ENCODE results near the gene ROCK2.
"Not testable (repeated sequence)": the region's sequence is repeated elsewhere in the genome, so short reads cannot be mapped to it uniquely, and the experiment has no call there.

Gene ROCK2

DNA sequence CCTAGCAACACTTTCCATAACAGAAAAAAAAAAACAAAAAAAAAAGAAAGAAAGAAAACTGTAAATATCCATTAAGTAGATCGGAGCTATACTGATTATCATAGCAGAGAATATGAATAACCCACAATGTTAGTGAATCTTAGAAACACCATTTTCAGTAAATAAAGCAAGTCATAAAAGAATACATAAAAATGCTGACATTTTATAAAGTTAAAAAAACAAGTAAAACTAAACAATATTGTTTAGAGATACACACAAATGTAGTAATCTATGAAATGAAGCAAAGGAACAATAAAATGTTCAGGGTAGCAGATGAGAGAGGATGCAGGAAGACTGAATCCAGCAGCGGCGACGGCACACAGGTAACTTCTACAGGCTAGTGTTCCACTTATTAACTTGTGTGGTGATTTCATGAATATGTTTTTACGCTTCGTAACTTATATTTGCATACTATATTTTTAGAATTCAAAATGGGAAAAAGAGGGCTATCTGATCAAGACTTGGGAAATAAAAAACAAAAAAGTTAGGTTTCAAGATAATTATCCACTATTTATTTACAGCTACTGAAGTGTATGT lies 4.8 kb downstream of the ROCK2 start:
- DNase-seq: no peak

DNA sequence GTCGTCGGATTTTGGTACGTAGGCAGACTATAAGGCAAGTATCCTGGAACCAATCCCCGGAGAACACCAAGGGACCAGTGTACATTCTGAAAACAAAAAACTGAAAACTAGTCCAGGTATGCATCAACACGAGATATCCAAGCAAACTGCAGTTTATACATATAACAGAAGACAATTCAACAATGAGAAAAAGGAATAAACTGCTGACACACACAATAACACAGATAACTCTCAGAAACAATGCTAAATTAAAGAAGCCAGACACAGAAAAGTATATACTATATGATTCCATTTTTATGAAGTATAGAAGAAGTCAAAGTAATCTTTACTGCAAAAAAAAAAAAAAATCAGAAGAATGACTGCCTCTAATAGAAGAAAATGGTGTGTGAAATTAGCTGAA lies 5.9 kb downstream of the ROCK2 start:
- DNase-seq: no peak

DNA sequence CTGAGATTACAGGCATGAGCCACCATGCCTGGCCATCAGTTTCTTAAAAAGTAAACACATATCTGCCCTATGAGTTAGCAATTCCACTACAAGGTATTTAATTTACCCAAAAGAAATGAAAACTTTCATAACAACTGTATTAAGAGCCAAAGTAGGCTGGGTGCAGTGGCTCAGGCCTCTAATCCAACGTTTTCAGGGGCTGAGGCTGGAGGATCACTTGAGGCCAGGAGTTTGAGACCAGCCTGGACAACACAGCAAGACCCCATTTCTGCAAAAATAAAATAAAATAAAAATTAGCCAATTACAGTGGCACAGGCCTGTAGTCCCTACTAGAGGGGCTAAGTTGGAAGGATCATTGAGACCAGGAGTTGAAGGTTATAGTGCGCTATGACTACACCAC lies 6.5 kb downstream of the ROCK2 start:
- no peak for DNase-seq

DNA sequence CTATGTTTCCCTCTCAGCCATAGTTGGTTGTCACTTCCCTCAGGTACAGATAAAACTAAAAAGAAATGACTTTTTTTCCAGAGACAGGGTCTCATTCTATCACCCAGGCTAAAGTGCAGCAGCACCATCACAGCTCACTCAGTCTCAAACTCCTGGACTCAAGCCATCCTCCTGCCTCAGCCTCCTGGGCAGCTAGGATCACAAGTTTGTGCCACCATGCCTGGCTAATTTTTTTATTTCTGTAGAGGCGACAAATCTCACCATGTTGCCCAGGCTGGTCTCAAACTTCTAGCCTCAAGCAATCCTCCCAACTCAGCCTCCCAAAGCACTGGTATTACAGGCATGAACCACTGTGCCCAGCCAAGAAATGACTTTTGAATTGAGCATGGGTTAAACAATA lies 8.2 kb downstream of the ROCK2 start:
- DNase-seq: no peak

DNA sequence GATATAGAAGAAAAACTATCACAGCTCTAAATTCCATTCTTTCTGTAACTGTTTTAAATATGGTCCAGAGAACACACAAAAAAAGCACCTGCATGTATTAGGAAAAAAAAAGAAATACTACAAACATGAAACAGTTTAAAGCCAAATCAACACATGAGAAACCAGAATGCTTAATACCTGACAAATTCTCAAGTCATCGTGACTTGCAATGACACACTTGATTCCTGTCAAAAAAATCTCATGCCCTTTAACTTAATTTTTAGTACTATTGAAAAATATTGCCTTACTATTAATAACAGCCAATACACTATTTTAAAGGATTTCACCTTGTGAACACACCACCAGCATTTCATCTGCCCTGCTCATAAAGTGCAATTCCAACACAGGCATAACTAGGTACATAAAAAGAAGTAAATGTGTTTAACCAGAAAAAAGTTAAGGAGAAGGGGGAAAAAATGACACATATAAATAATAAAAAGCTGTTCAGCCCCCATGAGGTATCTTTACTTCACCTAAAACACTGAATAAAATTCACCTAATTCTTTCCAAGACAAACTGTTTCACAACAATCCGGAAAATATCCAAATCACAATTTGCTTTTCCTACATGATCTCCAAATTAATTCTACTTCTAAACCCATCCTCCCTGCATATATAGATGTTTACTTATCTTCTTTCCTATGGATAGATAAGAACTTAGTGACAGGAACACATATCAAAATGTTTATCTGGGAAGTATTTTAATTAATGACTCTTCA lies 10.8 kb downstream of the ROCK2 start:
- DNase-seq: no peak

DNA sequence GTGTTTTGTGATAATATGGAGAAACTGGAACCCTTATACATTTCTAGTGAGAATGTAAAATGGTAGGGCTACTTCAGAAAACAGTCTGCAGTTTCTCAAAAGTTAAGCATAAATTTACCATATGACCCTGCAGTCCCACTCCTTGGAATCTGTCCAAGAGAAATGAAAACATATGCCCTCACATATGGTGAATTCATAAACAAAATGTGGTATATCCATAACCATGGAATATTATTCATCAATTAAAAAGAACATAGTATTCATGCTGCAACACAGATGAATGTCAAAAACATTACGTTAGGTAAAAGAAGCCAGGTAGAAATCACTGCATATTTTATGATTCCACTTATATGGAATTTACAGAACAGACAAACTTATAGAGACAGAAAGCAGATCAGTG lies 11.8 kb downstream of the ROCK2 start:
- DNase-seq: no peak

DNA sequence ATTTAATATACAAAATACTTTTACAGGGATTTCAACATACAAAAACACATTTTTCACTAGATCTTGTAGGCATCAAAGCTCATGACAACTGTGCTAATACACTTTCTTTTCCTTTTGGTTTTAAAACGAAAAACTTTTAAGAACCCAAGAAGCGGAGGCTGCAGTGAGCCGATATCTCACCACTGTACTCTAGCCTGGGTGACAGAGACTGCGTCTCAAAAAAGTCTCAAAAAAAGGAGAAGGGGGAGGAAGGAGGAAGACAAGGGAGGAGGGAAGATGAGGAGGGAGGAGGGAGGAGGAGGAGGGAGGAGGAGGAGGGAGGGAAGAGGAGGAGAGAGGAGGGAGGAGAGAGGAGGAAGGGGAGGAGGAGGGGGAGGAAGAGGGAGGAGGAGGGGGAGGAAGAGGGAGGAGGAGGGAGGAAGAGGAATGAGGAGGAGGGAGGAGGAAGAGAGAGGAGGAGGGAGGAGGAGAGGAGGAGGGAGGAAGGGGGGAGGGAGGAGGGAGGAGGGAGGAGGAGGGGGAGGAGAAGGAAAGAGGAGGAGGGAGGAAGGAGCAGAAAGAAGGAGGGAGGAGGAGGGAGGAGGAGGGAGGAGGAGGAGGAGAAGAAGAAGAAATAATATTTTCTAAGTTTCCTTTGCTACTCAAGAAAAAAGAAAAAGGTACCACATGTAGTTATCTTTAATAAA lies 13.8 kb downstream of the ROCK2 start:
- DNase-seq: peak; percentile 27

DNA sequence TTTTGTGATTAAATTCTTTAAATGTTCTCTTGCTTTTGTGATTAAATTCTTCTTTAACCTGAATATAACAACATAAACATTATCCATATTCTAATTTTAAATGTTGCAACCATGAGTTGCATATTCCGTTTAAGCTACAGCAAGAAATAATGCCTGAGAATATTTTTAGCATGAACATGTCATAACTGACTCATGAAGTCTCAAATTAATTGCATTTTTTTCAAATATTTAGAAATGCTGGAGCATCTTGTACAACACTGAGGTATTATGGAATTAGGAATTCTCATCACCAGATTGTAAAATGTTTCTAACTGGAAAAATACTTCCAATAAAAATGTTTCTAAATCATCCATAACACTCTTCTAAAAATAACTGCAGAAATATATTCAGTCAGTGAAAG lies 14.7 kb downstream of the ROCK2 start:
- DNase-seq: peak; percentile 78

DNA sequence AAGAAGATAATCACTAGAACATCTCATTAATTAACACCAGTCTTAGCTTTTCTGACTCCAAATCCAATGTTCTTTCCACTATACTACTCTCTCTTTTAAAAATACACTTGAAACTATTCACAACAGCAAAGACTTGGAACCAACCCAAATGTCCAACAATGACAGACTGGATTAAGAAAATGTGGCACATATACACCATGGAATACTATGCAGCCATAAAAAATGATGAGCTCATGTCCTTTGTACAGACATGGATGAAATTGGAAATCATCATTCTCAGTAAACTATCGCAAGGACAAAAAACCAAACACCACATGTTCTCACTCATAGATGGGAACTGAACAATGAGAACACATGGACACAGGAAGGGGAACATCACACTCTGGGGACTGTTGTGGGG lies 15.9 kb downstream of the ROCK2 start:
- not testable (repeated sequence) for DNase-seq

DNA sequence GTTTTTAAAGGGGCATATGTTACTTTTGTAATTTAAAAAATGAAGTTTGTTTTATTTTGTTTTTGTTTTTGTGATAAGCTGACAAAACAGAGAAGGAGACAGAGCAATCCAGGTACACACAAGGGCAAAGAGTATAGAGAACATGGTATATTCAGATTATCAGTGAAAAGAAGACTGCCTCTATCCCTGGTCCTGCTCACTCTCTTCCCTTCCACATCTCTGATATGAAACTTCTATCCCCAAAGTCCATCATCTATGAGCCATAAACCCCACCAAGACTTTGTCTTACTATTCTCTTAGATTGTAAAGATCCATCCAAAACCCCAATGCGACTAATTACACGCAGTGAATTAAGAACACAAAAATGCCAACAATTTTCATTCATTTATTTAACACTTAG lies 16.6 kb downstream of the ROCK2 start:
- no peak for DNase-seq

DNA sequence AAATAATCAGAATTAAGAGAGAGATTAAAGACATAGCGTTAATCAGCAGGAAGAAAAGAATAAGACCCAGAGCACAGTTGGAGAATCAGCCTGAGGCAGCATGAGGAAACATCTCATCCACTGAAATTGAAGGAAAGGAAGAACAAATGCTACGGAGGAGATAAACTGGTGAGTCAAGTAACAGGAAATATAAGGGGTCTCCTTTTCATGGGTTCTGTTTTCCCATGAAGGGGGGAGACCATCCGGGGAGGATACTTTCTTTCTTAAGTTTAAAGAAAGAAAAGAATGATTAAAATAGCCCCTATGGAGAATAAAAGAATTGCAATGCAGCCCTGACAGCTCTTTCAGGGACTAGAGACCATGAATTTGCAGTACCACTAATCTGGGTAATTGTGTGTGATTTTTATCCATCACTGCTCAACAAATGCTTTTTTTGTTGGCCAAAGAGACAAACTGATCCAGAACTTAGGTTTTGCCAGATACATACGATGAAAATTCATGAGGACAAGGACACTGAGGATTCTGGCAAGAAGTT lies 17.7 kb downstream of the ROCK2 start:
- DNase-seq: no peak

DNA sequence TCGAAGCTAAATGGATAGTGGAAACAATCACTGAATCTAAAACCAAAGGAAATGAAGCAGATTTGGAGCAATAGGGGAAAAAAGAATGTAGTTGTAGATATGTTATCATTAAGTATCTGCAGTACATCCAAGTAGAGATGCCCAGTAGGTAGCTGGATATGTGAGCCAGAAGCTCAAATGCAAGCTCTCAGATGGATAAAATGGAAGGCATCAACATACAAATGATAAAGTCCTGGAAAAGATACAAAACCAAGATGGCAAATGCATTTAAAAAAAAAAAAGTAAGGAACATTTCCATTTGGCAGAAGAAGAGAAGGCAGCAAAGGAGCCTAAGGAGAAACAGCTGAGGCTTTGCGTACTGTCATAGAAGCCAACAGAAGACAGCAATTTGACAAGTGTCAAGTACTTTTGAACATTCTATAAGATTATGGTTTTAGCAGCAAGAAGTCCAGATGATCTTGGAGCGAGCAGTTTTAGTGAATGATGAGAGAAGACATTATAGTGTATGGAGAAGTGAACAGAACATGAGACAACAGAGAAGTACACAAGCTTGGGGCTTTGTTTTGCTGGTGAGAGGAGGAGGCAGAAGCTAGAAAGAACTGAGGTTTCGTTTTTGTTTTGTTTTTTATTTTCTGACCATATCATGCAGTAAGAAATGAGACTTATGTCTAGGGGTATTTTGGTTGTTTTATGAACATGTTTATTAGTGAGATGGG lies 18.3 kb downstream of the ROCK2 start:
- DNase-seq: no peak

DNA sequence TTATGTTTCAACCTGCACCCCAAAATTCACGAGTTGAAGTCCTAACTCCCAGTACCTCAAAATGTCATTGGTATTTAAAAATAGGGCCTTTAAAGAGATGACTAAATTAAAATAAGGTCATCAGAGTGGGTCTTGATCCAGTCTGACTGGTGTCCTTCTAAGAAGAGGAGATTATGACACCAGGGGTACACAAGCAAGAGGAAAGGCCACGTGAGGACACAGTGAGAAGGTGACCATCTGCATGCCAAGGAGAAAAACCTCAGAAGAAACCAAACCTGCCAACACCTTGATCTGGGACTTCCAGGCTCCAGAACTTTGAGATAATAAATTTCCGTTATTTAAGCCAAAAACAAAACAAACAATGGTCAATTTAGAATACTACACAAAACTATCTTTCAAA lies 22.6 kb downstream of the ROCK2 start:
- DNase-seq: no peak

DNA sequence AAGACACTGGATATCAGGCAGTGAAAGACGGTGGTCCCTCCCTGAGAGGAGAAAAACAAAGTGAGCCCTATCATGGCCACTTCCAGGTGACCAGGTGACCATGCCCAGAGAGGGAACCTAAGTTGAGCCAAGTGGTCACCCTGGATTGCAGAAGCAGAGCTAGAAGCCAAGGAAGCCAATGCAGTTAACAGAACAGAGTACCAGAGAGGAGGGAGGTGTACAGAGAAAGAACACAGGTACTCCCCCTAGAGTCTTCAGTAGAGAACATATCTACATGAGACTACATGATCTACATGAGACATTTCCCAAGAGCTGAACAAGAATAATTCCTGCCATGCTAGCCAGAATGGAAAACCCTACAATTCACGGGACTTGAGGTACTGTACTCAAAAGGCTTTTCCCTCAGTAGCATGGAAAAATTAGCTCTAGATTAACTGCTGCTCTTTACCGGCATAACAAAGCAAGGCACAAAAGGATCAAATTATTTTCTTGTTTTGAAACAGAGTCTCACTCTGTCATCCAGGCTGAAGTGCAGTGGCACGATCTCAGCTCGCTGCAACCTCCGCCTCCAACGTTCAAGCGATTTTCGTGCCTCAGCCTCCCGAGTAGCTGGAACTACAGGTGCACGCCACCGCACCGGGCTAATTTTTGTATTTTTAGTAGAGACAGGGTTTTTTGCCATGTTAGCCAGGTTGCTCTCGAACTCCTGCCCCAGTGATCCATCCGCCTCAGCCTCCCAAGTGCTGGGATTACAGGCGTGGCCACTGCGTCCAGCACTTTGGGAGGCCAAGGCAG lies 23.5 kb downstream of the ROCK2 start:
- DNase-seq: no peak

DNA sequence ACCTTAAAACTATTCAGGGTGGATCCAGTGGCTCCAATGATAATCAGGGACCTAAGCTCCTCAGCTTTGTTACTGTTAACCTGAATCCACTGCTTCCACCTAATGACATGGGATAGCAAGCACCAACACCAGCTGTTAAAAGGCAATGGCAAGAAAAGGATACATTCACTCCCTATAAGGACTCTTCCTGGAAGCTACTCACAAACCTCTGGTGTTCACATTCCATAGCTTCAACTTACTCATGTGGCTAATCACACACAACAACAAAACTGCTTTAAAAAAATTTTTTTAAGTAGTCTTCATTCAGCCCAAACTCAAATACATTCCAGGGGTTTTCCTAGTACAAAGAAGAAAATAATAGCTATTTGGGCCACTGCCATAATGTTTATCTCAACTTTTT lies 24.5 kb downstream of the ROCK2 start:
- peak; percentile 81 for DNase-seq

DNA sequence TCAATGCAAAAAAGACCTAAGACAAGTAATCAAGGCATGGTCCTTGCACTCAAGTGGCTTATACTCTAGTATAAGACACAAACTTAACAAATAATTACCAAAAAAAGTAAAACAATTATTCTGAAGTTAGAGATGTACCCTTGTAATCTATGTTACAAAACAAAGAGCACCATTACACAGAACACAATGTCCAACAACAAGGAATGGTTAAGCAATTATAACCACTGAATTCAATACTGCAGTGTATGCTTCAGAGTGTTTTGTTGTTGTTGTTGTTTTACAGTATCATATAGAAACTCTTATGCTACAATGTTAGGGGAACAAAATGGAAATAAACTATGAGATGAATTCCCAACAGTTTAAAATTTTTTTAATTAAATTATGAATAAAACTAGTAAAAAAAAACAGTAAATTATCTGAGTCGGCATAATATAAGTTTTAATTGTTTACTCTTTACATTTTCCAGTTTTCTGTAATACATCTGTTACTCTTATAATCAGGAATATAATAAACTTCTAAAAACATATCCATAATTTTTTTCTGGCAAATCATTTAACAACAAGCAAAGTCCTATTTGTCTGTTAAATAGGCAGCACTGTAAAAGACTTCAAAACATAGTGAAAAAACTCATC lies 29.2 kb downstream of the ROCK2 start:
- no peak for DNase-seq

DNA sequence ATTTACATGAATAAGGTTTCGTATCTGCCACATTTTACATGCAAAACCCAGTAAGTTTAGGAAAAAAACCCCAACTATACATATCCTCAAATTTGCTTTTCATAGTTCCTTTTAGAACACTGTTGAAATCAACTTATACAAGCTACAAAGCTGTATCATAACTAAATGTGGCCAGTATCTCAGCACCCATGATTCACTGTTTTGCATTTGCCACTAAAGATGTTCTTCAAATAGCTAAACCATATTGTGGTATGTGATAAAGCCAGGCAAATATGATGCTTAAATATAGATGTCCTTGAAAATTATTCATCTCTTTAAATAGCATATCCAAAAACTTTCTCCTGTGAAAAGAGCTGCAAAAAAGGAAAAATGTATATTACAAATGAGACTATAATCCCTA lies 29.9 kb downstream of the ROCK2 start:
- peak; percentile 61 for DNase-seq

DNA sequence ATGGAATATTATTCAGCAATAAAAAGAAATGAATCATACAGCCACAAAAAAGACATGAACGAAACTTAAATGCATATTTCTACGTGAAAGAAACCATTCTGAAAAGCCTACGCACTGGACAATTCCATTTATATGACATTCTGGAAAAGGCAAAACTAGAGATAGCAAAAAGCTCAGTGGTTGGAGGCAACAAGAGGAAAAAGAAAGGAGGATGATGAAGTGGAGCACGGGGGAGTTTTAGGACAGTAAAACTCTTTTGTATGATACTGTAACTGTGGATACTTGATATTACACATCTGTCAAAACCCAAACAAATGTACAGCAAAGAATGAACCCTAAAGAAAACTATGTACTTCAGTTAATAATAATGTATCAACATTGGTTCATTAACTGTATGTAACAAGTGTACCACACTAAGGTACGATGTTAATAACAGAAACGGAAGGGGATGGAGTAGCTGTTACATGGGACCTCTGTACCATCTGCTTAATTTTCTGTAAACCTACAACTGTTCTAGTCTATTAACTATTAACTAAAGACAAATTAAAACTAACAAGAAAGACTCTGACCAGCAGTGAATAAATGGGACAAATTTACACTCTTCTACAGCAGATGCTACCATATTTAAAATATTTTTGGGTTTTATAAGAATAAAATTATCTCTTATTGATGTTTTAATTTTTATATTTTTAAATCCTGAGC lies 31.5 kb downstream of the ROCK2 start:
- no peak for DNase-seq

DNA sequence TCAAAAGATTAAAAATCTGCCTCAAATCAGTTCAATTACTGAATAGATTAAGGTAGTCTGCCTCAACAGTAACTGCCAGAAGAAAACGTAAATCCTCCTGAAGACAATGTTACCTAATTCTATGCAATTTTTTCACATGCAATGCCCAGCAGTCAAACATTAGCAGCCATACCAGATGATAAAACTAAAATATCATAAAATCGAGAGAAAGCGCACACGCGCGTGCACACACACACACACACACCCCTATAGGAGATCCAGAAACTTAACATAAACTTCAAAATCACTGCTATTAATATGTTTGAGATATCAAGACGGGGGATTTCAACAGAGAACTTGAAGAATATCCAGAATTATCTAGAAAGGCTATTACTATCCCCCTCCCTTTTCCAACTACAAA lies 32.9 kb downstream of the ROCK2 start:
- no peak for DNase-seq

DNA sequence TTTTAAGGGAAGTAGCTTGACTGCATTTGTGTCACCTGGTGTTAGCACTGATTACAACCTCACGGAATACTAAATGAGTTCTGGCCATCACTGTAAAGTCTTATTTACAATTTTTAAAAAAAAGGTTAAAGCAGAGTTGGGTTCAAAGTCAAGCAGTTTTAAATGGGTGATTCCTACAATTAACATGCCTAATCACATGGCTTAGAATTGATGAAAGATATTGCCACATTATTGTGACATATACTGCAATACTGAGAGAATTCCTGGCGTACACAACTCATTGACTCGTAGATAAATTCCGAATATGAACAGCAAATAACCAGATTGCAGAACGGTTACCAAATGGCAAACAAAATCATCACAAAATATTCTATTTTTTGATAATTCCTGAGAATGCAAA lies 34.2 kb downstream of the ROCK2 start:
- DNase-seq: no peak

DNA sequence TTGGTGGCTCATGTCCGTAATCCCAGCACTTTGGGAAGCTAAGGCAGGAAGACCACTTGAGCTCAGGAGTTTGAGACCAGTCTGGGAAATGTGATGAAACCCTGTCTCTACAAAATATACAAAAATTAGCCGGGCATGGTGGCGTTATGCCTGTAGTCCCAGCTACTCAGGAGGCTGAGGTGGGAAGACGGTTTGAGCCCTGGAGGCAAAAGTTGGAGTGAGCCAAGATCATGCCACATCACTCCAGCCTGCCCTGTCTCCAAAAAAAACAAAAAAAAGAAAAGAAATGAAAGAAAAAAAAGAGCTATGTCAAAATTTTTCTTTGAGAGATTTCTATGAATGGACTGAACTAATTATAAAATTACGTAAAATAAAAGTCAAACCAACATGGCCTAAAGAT lies 34.7 kb downstream of the ROCK2 start:
- no peak for DNase-seq

Data from fibroblast of skin of scalp (primary cell).